GM12864 (cell line): Measurements from ENCODE around the gene ACAT2.

Experiments
- DNase-seq: peaks from one replicate; pipeline ENCODE4 v3.0.0-alpha.2; 2011; ENCODE audit warnings: low read depth
- H3K4me3 ChIP-seq: 2 replicates; pipeline ENCODE4 v1.5.1; 2011; ENCODE audit warnings: mild to moderate bottlenecking, low read depth, low read length, control low read depth
- TF ChIP-seq, protein P1 (sequence below): IDR thresholded peaks from 2 replicates; pipeline ENCODE4 v1.5.1; 2011; ENCODE audit warnings: low read depth, mild to moderate bottlenecking, moderate library complexity, low read length, control low read depth, inconsistent platforms; ENCODE audit errors: missing control alignments

Gene ACAT2

DNA sequence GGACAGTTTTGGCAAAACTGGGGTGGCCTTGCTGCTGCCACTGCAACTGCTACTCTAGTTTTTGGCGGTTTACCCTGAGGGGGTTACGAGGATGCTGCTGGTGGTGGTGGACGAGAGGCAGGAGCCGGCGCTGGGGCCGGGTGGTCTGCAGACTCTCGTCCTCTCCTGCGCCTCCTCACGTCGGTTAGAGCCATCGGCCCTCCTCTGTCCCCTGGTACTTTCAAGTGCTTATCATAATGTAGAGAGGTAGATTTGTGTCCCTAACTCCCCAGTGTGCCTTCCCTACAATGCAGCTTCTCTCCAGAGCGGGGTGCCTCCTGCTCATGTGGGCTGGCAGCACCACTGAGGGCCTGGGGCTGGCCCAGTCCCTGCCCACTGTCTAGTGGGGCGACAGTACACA lies 64.2 kb downstream of the ACAT2 start:
- H3K4me3 ChIP-seq, result no peak overlapping the region
- TF ChIP-seq, protein P1, sequence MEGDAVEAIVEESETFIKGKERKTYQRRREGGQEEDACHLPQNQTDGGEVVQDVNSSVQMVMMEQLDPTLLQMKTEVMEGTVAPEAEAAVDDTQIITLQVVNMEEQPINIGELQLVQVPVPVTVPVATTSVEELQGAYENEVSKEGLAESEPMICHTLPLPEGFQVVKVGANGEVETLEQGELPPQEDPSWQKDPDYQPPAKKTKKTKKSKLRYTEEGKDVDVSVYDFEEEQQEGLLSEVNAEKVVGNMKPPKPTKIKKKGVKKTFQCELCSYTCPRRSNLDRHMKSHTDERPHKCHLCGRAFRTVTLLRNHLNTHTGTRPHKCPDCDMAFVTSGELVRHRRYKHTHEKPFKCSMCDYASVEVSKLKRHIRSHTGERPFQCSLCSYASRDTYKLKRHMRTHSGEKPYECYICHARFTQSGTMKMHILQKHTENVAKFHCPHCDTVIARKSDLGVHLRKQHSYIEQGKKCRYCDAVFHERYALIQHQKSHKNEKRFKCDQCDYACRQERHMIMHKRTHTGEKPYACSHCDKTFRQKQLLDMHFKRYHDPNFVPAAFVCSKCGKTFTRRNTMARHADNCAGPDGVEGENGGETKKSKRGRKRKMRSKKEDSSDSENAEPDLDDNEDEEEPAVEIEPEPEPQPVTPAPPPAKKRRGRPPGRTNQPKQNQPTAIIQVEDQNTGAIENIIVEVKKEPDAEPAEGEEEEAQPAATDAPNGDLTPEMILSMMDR, result no peak
- no peak for DNase-seq

DNA sequence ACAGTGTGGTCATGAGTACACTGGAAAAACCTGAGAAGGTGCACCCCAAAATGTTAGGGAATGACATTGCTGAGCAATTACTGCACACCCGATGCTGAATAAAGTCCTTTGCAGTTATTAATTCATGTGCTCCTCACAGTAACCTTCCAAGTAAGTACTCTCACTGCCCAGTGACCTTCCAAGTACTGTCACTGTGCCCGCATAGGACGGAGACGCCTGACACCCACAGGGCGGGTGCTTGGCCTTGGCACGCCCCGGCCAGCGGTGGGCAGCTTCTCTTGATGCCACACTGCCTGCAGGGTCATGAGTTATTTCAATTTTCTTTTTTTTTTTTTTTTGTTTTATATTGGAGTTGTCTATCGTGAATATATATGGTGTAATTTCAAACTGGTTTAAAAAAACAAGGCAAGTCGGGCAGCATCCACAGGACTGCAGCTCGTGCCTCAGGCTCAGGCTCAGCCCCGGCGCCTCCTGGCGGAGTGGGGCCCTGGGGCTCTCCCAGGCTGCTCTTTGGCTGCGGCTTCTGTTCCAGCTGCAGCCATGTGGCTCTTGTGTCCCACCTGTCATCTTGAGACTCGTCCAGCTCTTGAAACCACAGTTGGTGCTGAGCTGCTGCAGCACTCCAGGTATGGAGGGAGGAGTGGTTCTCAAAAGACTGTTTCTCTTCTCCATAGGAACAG lies 65.3 kb downstream of the ACAT2 start:
- TF ChIP-seq, protein P1, result no peak
- no peak for DNase-seq
- H3K4me3 ChIP-seq, result no peak overlapping the region

DNA sequence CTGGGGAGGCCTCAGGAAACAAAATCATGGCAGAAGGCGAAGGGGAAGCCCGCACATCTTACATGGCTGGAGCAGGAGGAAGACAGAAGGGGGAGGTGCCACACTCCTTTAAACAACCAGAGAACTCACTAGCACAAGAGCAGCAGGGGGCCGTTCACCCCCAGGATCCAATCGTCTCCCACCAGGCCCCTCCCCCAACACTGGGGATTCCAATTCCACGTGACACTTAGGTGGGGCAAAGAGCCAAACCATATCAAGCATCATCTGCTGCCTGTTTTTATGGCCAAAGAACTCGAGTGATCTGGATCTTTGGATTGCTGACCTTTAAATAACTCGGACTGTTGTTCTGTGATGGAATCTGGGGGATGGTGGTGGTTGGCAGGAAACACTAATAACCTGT lies 66.2 kb downstream of the ACAT2 start:
- H3K4me3 ChIP-seq, result no peak overlapping the region
- TF ChIP-seq, protein P1, result no peak
- no peak for DNase-seq
